ENCODE results near the gene PLEKHA3.
"Not testable (repeated sequence)": the region's sequence is repeated elsewhere in the genome, so short reads cannot be mapped to it uniquely, and the experiment has no call there.

The PLEKHA3 gene

DNA sequence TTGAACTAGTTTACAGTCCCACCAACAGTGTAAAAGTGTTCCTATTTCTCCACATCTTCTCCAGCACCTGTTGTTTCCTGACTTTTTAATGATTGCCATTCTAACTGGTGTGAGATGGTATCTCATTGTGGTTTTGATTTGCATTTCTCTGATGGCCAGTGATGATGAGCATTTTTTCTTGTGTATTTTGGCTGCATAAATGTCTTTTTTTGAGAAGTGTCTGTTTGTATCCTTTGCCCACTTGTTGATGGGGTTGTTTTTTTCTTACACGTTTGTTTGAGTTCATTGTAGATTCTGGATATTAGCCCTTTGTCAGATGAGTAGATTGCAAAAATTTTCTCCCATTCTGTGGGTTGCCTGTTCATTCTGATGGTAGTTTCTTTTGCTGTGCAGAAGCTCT is 45.2 kb downstream of the PLEKHA3 start:
- not testable (repeated sequence) for DNase-seq

DNA sequence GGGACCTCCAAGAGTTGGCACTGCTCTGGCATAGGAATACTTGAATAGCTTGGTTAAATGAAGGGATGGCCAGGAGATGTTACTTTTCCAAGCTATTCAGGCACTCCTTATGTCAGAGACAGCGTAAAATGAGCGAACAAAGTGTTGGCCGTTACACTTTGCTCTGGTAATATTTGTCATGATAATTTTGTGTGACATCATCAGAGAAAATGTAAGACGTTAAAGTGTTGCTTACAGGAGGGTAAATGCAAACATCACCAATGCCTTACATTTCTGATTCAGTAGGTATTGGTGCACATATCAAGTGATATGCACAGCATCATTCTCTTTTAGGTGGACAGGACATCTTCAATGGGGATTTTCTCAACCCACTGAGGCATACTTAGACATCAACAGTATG is 46.0 kb downstream of the PLEKHA3 start:
- no peak for DNase-seq

DNA sequence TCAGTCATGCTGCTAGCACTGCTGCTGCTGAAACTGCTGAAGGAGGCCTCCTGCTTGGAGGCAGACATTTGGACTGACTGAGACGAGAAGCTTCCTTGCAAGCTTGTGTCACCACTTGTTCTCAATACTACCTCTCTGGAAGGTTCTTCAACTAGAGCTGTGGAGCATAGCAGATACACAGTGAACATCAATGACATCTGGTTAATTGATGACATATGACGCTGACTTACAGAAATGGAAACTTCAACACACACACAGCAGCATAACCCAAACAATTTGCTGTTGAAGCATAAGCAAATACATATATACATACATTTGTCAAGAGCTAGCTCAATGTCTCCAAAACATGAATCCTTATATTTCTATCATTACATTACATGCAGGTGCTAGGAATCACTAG is 47.3 kb downstream of the PLEKHA3 start:
- no peak for DNase-seq

DNA sequence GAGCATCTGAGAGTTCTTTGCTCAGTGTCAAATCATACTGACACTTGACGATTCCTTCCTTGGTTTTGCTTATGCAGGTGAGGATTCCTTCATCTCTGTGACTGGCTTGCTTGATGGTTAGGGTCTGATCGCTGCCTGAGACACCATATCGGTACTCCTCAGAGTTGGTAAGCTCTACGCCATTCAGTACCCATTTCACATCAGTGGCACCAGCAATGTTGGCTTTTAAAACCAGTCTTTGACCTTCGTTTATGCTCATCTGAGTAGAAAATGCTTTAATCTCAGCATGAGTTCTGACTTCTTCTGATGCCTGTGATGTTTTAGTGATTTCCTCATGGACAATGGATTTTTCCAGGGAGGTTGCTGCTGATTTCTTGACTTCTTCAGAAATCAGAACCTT is 48.4 kb downstream of the PLEKHA3 start:
- no peak for DNase-seq

DNA sequence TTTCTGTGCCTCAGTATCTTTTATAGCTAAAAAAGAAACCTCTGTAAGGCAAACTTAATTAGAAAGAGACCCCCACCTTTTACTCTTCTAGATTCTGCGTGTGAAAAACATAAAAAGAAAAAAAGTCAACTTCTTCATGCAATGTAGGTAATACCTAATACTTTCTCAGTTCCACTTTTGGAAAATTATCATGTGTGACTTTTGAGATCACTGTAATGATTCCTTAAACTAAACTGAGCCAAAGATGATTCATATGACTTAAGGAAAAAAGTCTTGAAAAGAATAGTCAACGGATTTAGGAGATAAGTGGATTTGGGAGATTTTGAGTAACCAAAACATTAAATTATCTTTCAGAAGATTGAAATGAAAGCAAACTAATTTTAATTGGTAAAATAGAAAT is 48.9 kb downstream of the PLEKHA3 start:
- no peak for DNase-seq

DNA sequence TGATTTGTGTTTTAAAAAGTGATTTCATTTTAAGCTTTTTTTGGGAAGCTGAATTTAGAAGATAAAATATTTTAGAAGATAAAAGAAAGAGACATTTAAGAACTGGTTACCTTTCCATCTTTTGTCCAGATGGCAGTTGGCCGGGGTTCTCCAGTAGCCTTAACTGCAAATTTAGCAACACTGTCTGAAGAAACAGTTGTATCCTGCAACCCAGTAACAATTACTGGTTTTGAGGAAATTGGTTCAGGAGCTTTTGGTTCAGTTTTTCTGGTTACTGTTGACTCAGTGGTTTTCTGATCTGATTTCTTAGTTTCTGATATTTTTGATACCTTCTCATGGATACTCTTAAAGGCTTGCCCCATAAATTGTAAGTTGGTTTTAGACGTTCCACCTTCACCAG is 49.9 kb downstream of the PLEKHA3 start:
- no peak for DNase-seq

DNA sequence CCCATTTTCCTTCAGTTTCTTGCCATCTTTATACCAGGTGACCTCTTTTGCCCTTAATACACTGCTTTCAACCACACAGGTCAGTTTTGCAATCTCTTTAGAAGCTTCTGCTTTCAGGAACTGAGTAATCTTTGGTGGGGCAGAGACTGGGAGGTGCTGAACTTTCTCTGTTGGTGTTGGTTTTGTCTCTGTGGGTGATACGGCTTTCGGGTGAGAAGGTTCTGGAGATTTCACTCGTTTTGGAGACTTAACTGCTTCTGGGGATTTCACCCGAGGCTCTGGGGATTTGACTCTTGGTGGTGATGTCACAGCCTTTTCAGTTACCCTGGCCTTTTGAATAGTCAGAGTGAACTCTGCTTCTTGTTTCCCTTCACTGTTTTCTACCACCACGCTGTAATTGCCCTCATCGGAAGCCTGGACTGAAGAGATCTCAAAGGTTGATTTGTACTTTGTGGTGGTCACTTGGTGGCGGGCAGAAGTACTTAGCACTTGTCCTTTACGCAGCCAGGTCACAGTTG is 50.4 kb downstream of the PLEKHA3 start:
- no peak for DNase-seq

DNA sequence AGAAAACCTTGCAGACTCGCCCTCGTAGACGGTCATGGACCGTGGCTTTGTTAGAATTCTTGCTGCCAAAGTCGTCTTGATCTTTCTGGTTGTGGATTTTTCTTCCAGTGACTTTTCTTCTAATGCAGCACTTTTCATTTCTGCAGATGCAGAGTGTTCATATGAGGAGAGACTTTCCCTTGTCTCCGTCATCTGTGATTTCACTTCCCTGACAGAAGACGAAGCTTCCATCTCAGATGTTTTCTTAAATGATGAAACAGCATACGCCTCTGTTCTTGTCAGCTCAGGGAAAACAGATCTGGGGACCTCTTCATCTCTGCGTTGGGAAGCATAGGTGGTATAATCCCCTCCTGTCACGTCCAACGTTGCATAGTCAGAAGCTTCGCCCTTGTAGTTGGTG is 50.9 kb downstream of the PLEKHA3 start:
- no peak for DNase-seq

DNA sequence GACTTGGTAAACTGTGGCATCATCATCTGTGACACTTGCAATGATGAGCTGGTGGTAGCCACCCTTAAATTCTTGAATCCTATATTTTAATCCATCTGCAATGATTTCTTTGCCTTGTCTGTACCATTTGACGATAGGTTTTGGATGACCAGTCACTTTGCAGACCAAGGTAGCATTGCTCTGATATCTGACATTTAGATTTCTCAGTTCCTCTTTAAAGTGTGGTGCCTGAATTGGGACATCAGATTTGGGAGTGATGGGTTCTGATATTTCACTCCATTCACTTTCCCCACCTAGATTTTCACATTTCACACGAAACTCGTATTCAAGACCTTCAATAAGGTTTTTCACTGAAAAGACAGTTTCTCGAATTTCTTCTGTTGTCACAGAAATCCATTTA is 55.8 kb downstream of the PLEKHA3 start:
- DNase-seq, result no peak

DNA sequence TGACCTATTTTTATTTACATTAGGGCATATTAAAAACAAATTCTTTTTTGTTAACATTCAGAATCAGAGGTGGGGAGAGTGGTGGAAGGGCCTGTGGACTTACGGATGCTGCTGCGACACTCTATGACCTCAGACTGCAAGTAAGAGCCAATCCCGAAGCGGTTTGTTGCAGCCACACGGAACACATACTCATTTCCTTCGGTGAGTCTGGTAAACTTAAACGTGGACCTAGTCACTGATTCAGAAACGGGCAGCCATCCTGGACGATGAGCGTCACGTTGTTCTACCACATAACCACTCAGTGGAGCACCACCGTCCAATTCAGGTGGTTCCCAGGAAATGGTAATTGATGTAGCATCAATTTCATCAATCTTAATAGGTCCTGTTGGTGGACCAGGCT is 61.9 kb downstream of the PLEKHA3 start:
- DNase-seq, result no peak

DNA sequence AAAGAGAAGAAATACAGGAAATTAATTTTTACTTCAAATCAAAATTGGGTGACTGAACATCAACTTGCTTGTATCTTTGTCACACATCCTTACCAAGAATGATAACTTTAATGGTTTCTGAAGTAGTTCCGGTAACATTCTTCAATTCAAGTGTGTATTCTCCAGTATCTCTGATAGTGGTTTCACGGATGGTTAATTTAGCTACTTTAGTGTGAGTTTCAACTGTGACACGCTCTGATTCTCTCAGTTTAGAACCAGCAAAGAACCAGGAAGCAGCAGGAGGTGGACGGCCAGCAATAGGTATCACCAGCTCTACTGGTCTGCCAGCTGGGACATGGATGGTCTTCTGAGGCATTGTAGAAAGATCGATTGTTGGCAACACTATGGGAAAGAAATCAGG is 62.3 kb downstream of the PLEKHA3 start:
- no peak for DNase-seq

DNA sequence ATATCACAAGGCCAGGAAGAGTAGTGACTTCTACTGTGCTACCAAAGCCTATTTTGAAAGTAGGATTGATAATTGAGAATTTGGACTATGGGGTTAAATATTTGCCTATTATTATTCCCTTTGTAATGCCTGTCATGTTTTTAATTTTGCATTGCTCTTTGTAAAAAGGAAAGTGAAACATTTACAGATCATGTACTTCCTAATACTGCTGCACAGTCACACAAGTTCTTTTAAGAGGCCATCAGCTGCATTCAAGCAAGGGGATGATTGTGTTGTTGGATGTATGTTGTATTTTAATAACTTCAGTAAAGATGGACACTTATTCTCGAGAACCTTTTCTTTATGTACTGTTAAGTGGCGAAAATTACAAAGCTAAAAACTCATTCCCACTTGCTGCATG is 70.1 kb downstream of the PLEKHA3 start:
- DNase-seq, result no peak

DNA sequence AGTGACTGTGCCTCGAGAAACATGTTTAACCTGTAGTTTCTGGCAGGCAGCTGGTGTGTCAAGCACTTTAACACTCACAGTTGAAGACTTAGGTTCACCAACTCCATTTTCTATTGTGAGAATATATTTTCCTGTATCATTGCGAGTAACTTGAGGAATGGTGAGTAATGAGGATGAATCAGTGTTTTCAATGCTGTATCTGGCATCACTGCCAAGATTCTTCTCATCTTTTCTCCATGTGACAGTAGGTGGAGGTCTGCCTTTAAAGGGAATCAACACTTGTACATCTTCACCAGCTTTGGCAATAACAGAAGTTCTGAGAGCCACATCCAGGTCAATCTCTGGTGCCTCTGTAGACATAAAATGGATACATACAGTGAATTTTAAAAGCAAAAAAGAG is 72.8 kb downstream of the PLEKHA3 start:
- DNase-seq, result no peak
